HFF-Myc (cell line): ENCODE results near the gene STRA6.

Experiments used
- DNase-seq: peaks from one replicate; pipeline ENCODE4 v3.0.0-alpha.2; 2011; ENCODE audit warnings: low read depth; ENCODE audit errors: extremely low read depth
- H3K4me3 ChIP-seq: replicated peaks from 2 replicates; pipeline ENCODE4 v1.5.1; 2011; ENCODE audit warnings: low read depth, mild to moderate bottlenecking, control low read depth, low read length
- CTCF ChIP-seq: IDR thresholded peaks from 2 replicates; pipeline ENCODE4 v1.5.1; 2012; ENCODE audit warnings: mild to moderate bottlenecking, low read depth, low read length, control low read depth; ENCODE audit errors: missing control alignments

STRA6 gene

GRCh38 chr15:74180881-74181602, 21.5 kb downstream of the STRA6 start:
- no peak for TF ChIP-seq CTCF
- no peak overlapping the region for H3K4me3 ChIP-seq
- no peak for DNase-seq

GRCh38 chr15:74179983-74180880, 22.4 kb downstream of the STRA6 start:
- H3K4me3 ChIP-seq, result no peak overlapping the region
- TF ChIP-seq CTCF, result no peak
- DNase-seq, result no peak

GRCh38 chr15:74179101-74179841, 23.3 kb downstream of the STRA6 start:
- H3K4me3 ChIP-seq, result no peak overlapping the region
- DNase-seq, result no peak
- no peak for TF ChIP-seq CTCF

GRCh38 chr15:74178326-74179100, 24.1 kb downstream of the STRA6 start:
- no peak for DNase-seq
- no peak for TF ChIP-seq CTCF
- no peak overlapping the region for H3K4me3 ChIP-seq

- no peak for DNase-seq
- no peak for TF ChIP-seq CTCF
These were observed 26.0 kb downstream of the STRA6 start for GRCh38 chr15:74176262-74177214.

More at GRCh38 chr15:74176262-74177214, 26.0 kb downstream of the STRA6 start:
- H3K4me3 ChIP-seq, result no peak overlapping the region
